HepG2 (cell line): ENCODE measurements around the gene ZNF74. TPM values are rescaled to one million over a fixed set of nuclear protein-coding genes. Genes with fewer than 3 reads are reported as not detected.
"Not testable (repeated sequence)": the region's sequence is repeated elsewhere in the genome, so short reads cannot be mapped to it uniquely, and the experiment has no call there.

ENCODE experiments used
- ATAC-seq: fragments of 200-7000 bp; cut with Tn5 transposase; 3 replicates; pipeline ENCODE4 v1.9.1; 2020; ENCODE audit warnings: mild to moderate bottlenecking, moderate library complexity
- BruUV-seq: library from RNA; stranded (reverse); fragments of 400-500 nt; replicated peaks from 2 replicates; lab custom pipeline; 2021; lab: Mats Ljungman, UMichigan
- CTCF ChIA-PET: fragments of 300-600 bp; formaldehyde crosslinking; extraction: SDS; loops from one replicate; lab custom pipeline; 2021; ENCODE audit warnings: low total read pairs, inconsistent platforms, low intra/inter-chr PET ratio; lab: Yijun Ruan, JAX
- POLR2A ChIA-PET: fragments of 350-600 bp; sonication (Branson Sonifier 250); formaldehyde crosslinking; loops from one replicate; lab custom pipeline; 2020; ENCODE audit warnings: antibody characterized with exemption, inconsistent platforms; lab: Yijun Ruan, JAX
- DNase-seq: peaks from one replicate; pipeline ENCODE4 v3.0.0-alpha.2; 2015; ENCODE audit warnings: low spot score
- FAIRE-seq: peaks from 3 replicates; lab custom pipeline; 2011; peaks lifted over from hg19 to GRCh38; lab: Jason Lieb, UNC
- H2AFZ ChIP-seq: one replicate; pipeline ENCODE4 v1.6.1; 2011; ENCODE audit warnings: low read length, inconsistent platforms
- H3K27ac ChIP-seq: fragments of 300-600 bp; 3 replicates; pipeline ENCODE4 v1.8.0; 2011; ENCODE audit warnings: mixed run types, mild to moderate bottlenecking, mixed read lengths, low read length, inconsistent platforms; ENCODE audit not compliant: insufficient read depth; ENCODE audit errors: extremely low read length
- H3K27me3 ChIP-seq, 2 experiments: fragments of 200-600 bp in 1 of 2; 2 replicates in 1 of 2; 3 replicates in 1 of 2; pipeline versions ENCODE4 v1.6.0 to v1.8.0; 2011; ENCODE audit warnings: low read length in 2 of 2, mild to moderate bottlenecking in 2 of 2, moderate library complexity in 2 of 2, inconsistent platforms in 1 of 2; ENCODE audit not compliant: insufficient read depth in 2 of 2, control insufficient read depth in 1 of 2
- H3K36me3 ChIP-seq, 2 experiments: fragments of 200-600 bp in 1 of 2; replicated peaks in 1 of 2; 2 replicates in 1 of 2; 3 replicates in 1 of 2; pipeline versions ENCODE4 v1.5.1 to v1.8.0; 2011; ENCODE audit warnings: low read length in 2 of 2, inconsistent platforms in 1 of 2; ENCODE audit not compliant: insufficient read depth in 2 of 2, control insufficient read depth in 1 of 2
- H3K4me1 ChIP-seq: 2 replicates; pipeline ENCODE4 v1.5.1; 2012; ENCODE audit warnings: low read length, inconsistent platforms; ENCODE audit not compliant: insufficient read depth
- H3K4me2 ChIP-seq: 2 replicates; pipeline ENCODE4 v1.6.0; 2011; ENCODE audit warnings: low read depth, low read length, inconsistent platforms
- H3K4me3 ChIP-seq, 3 experiments: fragments of 200-600 bp in 1 of 3; sonication (generic), shearing (Covaris generic) in 1 of 3; replicated peaks in 1 of 3; 2 replicates each; pipeline ENCODE4 v1.5.1; 2011 to 2016; ENCODE audit warnings: low read length in 3 of 3, inconsistent platforms in 2 of 3, low read depth in 2 of 3, mild to moderate bottlenecking in 2 of 3, control low read depth in 1 of 3, mixed read lengths in 1 of 3; ENCODE audit not compliant: insufficient read depth in 1 of 3
- H3K79me2 ChIP-seq: one replicate; pipeline ENCODE4 v1.6.1; 2011; ENCODE audit warnings: low read length, inconsistent platforms; ENCODE audit not compliant: insufficient read depth
- H3K9ac ChIP-seq: 2 replicates; pipeline ENCODE4 v1.6.0; 2011; ENCODE audit warnings: mild to moderate bottlenecking, low read depth, low read length, inconsistent platforms; ENCODE audit not compliant: insufficient read depth
- H3K9me3 ChIP-seq: 2 replicates; pipeline ENCODE4 v1.5.1; 2012; ENCODE audit warnings: mild to moderate bottlenecking, low read length
- H4K20me1 ChIP-seq: 2 replicates; pipeline ENCODE4 v1.6.0; 2011; ENCODE audit warnings: inconsistent platforms, mild to moderate bottlenecking, low read length, moderate library complexity; ENCODE audit not compliant: insufficient read depth
- GABPA ChIP-seq, 2 experiments: IDR thresholded peaks; 2 replicates each; pipeline ENCODE4 v1.6.1; 2011 to 2016; ENCODE audit warnings: low read depth in 2 of 2, low read length in 1 of 2, missing biosample characterization in 1 of 2, missing genetic modification characterization in 1 of 2
- MAFK ChIP-seq, 2 experiments: IDR thresholded peaks in 1 of 2; conservative IDR thresholded peaks in 1 of 2; 2 replicates each; pipeline ENCODE4 v1.6.1; 2011; ENCODE audit warnings: improper control_type of control experiment in 2 of 2, low read length in 2 of 2
- RXRB ChIP-seq: IDR thresholded peaks from 2 replicates; pipeline ENCODE4 v1.6.1; 2016; ENCODE audit warnings: borderline replicate concordance, missing genetic modification reagents, missing compliant biosample characterization
- ZBTB7B ChIP-seq: sonication (generic); formaldehyde crosslinking; IDR thresholded peaks from 2 replicates; pipeline ENCODE4 v1.4.0; 2020; ENCODE audit warnings: missing genetic modification reagents
- WGBS: methylation state at CpG from one replicate; pipeline ENCODE4 v1.1.6; 2017; ENCODE audit warnings: low lambda C conversion rate; 5-methylcytosine and 5-hydroxymethylcytosine counted together
- in situ Hi-C: cut with HindIII; loops from 2 replicates; pipeline ENCODE4 v1.10.0; 2017; ENCODE audit warnings: low pct_unique_long_range_greater_than_20kb; ENCODE audit not compliant: extremely low pct_ligation_motif_present
- intact Hi-C: fragments of 100-400 bp; cut with micrococcal nuclease; formaldehyde crosslinking; loops from one replicate; pipeline ENCODE4 v1.10.0; 2022; ENCODE audit not compliant: unreplicated experiment
- polyA plus RNA-seq, 8 experiments: library from polyadenylated mRNA; depleted of rRNA in 3 of 8; stranded (reverse) in 7 of 8; unstranded in 1 of 8; fragments of >200 nt; fragmentation: Illumina TruSeq in 4 of 8; extraction: Trizol in 4 of 8; gene quantifications; 2 replicates each; pipeline versions ENCODE4 v1.2.1 to v1.2.3, GENCODE V29; 2011 to 2016; ENCODE audit warnings: low read depth in 4 of 8, missing spikeins in 1 of 8, mixed read lengths in 1 of 8; ENCODE audit not compliant: insufficient read depth in 1 of 8
- total RNA-seq, 5 experiments: library from RNA; depleted of rRNA; stranded (reverse); fragments of >200 nt; fragmentation: Illumina TruSeq; extraction: Trizol; gene quantifications; 2 replicates each; pipeline ENCODE4 v1.2.3, GENCODE V29; 2016; ENCODE audit warnings: low read depth in 1 of 5
- TF ChIP-seq, protein P1 (sequence below): sonication (generic); formaldehyde crosslinking; IDR thresholded peaks from 2 replicates; pipeline ENCODE4 v1.9.0; 2021; ENCODE audit warnings: missing genetic modification reagents, borderline replicate concordance

ZNF74 gene
- total and polyA plus RNA-seq, 2 of the 13 experiments (the other 11 are each of a cell fraction or from before 2014, with no cell fraction given), result 6.3 to 9.1 TPM

GRCh38 chr22:20393705-20394476 is at the start of gene ZNF74 (continued):
- TF ChIP-seq RXRB, result peak; percentile 66
- TF ChIP-seq GABPA (IDR thresholded peaks at IDR 0.05; ENCODE audit: low read depth, low read length), result no peak
- TF ChIP-seq GABPA (CRISPR knock-in tag; IDR thresholded peaks at IDR 0.05; ENCODE audit: low read depth), result peak; percentile 72
- TF ChIP-seq, protein P1, sequence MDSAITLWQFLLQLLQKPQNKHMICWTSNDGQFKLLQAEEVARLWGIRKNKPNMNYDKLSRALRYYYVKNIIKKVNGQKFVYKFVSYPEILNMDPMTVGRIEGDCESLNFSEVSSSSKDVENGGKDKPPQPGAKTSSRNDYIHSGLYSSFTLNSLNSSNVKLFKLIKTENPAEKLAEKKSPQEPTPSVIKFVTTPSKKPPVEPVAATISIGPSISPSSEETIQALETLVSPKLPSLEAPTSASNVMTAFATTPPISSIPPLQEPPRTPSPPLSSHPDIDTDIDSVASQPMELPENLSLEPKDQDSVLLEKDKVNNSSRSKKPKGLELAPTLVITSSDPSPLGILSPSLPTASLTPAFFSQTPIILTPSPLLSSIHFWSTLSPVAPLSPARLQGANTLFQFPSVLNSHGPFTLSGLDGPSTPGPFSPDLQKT, result no peak
- peak; percentile 59; the same call in 1 of the 2 replicates for TF ChIP-seq ZBTB7B

GRCh38 chr22:20346553-20346952 is 47.4 kb upstream of the ZNF74 start:
- ATAC-seq, H3K9ac ChIP-seq, BruUV-seq, POLR2A ChIA-PET, H3K4me1 ChIP-seq, FAIRE-seq, DNase-seq, H3K4me3 ChIP-seq, H2AFZ ChIP-seq, H3K4me2 ChIP-seq, in situ Hi-C loops, H3K79me2 ChIP-seq, H3K27me3 ChIP-seq, H4K20me1 ChIP-seq, H3K9me3 ChIP-seq, H3K27ac ChIP-seq, intact Hi-C loops, CTCF ChIA-PET, H3K36me3 ChIP-seq: not testable (repeated sequence)
- WGBS, result no CpG with 5 or more reads among the region's 7 CpGs

DNA sequence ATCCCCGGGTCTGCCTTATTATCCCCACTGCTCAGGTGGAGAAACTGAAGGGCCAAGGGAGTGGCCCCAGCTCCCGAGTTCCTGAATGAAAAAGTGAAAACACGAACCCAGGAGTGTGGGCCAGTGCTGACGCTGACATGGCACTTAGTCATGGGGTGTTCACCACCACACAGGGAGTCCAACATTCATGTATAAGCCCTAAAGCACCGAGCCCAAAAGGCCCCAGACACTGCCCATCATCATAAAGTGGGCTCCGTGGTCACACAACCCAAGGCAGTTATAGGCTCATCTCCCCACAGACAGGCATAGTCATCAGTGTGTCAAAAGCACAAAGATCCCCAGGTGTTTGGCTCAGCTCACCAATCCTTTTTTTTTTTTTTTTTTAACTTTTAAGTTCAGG is 41.4 kb upstream of the ZNF74 start:
- H3K4me3 ChIP-seq, H3K27ac ChIP-seq, H3K4me2 ChIP-seq, POLR2A ChIA-PET, FAIRE-seq, intact Hi-C loops, H2AFZ ChIP-seq, BruUV-seq, in situ Hi-C loops, H3K9ac ChIP-seq, DNase-seq, H3K27me3 ChIP-seq, H3K36me3 ChIP-seq, H3K9me3 ChIP-seq, H3K79me2 ChIP-seq, H3K4me1 ChIP-seq: not testable (repeated sequence)
- 30% methylated on average over 4 of the region's 6 CpGs for WGBS
- TF ChIP-seq MAFK (conservative IDR thresholded peaks at IDR 0.05 in 1 of 2, IDR thresholded peaks at IDR 0.05 in 1 of 2; ENCODE audit: low read length in 2 of 2), result 0 out of 4 replicates have a peak, but pooled peaks of 1 of the 2 experiments have one; percentile 1
- TF ChIP-seq, all 625 proteins: peak for 1; not testable (repeated sequence) for 624
- H4K20me1 ChIP-seq, CTCF ChIA-PET, ATAC-seq: not testable (repeated sequence)
